ENCODE measurements around the gene H1-8.

Gene H1-8

DNA sequence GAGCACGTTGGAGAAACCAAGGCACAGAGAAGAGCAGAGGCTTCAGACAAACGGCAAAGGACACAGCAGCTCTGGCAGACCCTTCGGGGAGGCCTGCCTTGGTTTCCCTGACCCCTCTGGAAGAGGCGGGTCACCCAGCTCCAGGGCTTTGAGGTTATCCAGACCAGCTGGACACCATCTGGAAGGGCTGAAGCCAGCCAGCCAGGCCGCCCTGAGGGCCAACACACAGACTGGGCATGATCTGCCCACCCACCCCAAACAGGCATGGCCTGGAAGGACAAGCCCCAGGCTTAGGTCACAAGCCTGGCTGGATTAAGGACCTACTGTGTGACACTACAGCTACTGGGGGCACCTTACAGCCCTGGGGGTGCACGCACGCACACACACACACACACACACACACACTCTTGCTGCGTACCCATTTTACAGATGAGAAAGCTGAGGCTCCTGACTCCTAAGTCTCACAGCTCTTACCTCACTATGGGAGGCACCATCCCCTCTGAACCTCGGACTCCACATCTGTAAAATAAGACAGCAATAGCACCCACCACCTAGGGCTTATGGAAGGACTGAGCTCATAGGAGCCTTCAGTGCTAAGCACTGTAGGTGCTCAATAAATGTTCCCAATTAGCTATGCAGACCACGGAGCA is 52.7 kb downstream of the H1-8 start:
- H3K4me3 ChIP-seq (ENCODE audit: low read depth, low read length), result no peak overlapping the region

GRCh38 chr3:129596194-129597086 is 53.5 kb downstream of the H1-8 start:
- no peak overlapping the region for H3K4me3 ChIP-seq (ENCODE audit: low read depth, low read length)
- no peak for TF ChIP-seq CTCF (IDR thresholded peaks at IDR 0.05; ENCODE audit: borderline replicate concordance, insufficient read depth, low read depth, low read length)

More for the DNA sequence above, 52.7 kb downstream of the H1-8 start:
- TF ChIP-seq CTCF (IDR thresholded peaks at IDR 0.05; ENCODE audit: borderline replicate concordance, insufficient read depth, low read depth, low read length), result no peak

DNA sequence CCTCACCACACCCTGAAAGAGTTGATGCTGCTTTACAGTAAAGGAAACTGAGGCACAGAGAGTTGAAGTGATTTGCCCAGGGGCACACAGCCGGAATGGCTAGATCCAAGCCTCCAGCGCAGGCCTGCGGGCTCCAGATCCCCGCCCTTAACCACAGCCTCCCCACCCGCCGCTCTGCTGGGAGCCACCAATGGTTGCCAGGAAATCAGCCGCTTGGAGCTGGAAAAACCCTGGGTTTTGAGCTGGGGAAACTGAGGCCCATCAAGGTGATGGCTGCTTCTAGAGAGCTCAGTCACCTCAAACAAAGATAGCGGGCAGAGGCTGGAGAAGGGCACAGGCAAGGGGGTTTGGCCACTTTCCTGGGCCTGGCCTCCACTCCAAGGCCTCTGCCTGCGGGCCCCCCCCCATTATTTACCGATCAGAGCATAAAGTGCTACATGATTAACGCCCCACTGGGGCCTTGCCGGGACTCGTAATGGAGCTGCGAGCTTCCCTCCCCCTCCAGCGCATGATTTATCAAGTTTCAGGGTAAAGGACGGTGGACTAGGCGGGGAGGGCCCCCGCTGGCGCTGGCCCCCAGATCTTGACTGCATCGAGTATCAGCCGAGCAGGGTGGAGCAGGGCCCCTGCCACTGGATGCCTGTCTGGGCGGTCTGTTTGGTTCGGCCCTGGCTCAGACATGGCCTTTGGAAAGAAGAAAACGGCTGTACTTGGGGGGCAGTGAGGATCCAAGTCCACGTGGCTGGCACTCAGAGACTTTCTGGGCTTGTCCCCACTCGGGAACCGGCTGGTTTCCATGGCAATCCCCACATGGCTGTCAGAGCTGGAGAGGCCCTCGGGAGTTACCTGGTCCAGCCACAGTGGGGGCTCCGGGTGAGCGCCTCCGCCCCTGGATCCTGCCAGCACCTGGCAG is 54.4 kb downstream of the H1-8 start:
- no peak for TF ChIP-seq CTCF (IDR thresholded peaks at IDR 0.05; ENCODE audit: borderline replicate concordance, insufficient read depth, low read depth, low read length)
- no peak overlapping the region for H3K4me3 ChIP-seq (ENCODE audit: low read depth, low read length)

GRCh38 chr3:129598000-129598381 is 55.0 kb downstream of the H1-8 start:
- no peak for TF ChIP-seq CTCF (IDR thresholded peaks at IDR 0.05; ENCODE audit: borderline replicate concordance, insufficient read depth, low read depth, low read length)
- no peak overlapping the region for H3K4me3 ChIP-seq (ENCODE audit: low read depth, low read length)

- no peak for TF ChIP-seq CTCF (IDR thresholded peaks at IDR 0.05; ENCODE audit: borderline replicate concordance, insufficient read depth, low read depth, low read length)
- no peak overlapping the region for H3K4me3 ChIP-seq (ENCODE audit: low read depth, low read length)
These were observed 55.5 kb downstream of the H1-8 start for GRCh38 chr3:129598484-129598883.

DNA sequence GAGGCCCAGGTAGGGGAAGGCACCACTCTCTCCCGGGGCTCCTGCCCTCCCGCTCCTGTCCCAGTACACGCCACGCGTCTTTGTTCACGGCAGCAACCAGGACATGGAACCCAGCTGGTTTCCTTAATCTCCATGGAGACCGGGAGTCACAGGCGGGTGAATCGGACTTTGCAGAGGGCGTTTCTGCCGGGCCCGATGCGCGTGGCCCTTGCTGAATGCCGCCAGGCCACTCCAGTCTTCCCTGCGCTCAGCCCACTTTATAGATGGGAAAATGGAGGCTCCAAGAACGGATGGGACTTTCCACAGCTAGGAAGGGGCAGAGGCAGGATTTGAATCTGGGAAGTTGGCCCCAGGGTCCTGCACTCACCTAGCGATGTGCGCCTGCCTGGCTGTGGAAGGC is 56.1 kb downstream of the H1-8 start:
- no peak for TF ChIP-seq CTCF (IDR thresholded peaks at IDR 0.05; ENCODE audit: borderline replicate concordance, insufficient read depth, low read depth, low read length)
- H3K4me3 ChIP-seq (ENCODE audit: low read depth, low read length), result no peak overlapping the region

Measured in GM12875 (cell line).